Measurements from ENCODE around the gene SLC44A3. TPM values are rescaled to one million over a fixed set of nuclear protein-coding genes. Genes with fewer than 3 reads are reported as not detected.

SLC44A3 gene
- total and polyA plus RNA-seq, 2 of the 13 experiments (the other 11 are each of a cell fraction or from before 2014, with no cell fraction given), result 6.8 to 14.1 TPM

DNA sequence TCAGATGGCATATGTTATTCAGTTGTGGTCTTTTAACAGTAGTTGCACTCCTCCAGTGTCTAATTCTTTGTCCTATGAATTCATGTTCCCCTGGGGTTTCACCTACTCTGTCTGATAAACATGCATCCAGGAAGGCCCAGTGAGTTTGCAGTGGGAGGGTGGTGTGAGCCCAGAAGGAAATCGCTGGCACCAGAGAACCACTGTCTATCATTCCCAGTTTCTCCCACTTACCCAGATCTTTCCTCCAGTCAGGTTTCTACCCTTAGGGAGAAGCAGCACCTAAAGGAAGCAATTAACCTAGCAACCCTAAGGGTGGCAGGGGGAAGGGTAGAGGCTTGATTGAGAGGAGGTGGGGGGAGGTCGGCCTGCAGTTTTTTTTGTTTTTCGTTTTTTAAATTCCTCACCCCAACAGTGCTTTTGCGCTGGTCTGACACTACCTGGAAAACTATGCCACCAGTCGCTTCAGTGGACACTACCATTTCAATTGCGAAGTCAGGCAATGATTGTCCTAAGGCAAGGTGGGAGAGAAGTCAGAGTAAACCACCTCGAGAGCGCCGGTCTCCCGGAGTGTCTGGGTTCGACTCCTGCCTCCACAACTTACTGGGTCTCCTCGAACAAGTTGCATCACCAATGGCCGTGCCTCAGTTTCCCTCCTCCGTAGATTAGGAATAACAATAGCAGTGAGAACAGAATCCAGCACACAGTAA, 766 bp upstream of the SLC44A3 start (continued):
- TF ChIP-seq, protein P1, sequence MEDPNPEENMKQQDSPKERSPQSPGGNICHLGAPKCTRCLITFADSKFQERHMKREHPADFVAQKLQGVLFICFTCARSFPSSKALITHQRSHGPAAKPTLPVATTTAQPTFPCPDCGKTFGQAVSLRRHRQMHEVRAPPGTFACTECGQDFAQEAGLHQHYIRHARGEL (CRISPR knock-in tag; IDR thresholded peaks at IDR 0.05), result no peak
- TF ChIP-seq, protein P2, sequence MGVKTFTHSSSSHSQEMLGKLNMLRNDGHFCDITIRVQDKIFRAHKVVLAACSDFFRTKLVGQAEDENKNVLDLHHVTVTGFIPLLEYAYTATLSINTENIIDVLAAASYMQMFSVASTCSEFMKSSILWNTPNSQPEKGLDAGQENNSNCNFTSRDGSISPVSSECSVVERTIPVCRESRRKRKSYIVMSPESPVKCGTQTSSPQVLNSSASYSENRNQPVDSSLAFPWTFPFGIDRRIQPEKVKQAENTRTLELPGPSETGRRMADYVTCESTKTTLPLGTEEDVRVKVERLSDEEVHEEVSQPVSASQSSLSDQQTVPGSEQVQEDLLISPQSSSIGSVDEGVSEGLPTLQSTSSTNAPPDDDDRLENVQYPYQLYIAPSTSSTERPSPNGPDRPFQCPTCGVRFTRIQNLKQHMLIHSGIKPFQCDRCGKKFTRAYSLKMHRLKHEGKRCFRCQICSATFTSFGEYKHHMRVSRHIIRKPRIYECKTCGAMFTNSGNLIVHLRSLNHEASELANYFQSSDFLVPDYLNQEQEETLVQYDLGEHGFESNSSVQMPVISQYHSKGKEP (CRISPR knock-in tag; IDR thresholded peaks at IDR 0.05), result no peak
- no peak for TF ChIP-seq ZBTB7B (CRISPR knock-in tag; IDR thresholded peaks at IDR 0.05)
- TF ChIP-seq ZNF558 (CRISPR knock-in tag; IDR thresholded peaks at IDR 0.05; ENCODE audit: borderline replicate concordance), result 0 out of 2 replicates have a peak, but pooled peaks have one; percentile 43
- TF ChIP-seq NBN (conservative IDR thresholded peaks at IDR 0.05), result no peak
- 0 out of 2 replicates have a peak, but pooled peaks have one; percentile 6 for TF ChIP-seq HIVEP1 (CRISPR knock-in tag; IDR thresholded peaks at IDR 0.05)
- no peak for TF ChIP-seq ZNF160 (CRISPR knock-in tag; IDR thresholded peaks at IDR 0.05)
- TF ChIP-seq, protein P3, sequence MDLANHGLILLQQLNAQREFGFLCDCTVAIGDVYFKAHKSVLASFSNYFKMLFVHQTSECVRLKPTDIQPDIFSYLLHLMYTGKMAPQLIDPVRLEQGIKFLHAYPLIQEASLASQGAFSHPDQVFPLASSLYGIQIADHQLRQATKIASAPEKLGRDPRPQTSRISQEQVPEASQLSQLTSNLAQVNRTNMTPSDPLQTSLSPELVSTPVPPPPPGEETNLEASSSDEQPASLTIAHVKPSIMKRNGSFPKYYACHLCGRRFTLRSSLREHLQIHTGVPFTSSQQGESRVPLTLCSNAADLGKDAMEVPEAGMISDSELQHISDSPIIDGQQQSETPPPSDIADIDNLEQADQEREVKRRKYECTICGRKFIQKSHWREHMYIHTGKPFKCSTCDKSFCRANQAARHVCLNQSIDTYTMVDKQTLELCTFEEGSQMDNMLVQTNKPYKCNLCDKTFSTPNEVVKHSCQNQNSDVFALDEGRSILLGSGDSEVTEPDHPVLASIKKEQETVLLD (CRISPR knock-in tag; IDR thresholded peaks at IDR 0.05; ENCODE audit: low read depth), result no peak
- TF ChIP-seq, protein P4, sequence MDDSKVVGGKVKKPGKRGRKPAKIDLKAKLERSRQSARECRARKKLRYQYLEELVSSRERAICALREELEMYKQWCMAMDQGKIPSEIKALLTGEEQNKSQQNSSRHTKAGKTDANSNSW (CRISPR knock-in tag; IDR thresholded peaks at IDR 0.05; ENCODE audit: borderline replicate concordance), result no peak
- TF ChIP-seq ZMYM3 (CRISPR knock-in tag; IDR thresholded peaks at IDR 0.05), result peak; percentile 59; the same call in 1 of the 2 replicates
- 0 out of 2 replicates have a peak, but pooled peaks have one; percentile 8 for TF ChIP-seq ZNF788 (CRISPR knock-in tag; IDR thresholded peaks at IDR 0.05; ENCODE audit: borderline replicate concordance)
- TF ChIP-seq, protein P5, sequence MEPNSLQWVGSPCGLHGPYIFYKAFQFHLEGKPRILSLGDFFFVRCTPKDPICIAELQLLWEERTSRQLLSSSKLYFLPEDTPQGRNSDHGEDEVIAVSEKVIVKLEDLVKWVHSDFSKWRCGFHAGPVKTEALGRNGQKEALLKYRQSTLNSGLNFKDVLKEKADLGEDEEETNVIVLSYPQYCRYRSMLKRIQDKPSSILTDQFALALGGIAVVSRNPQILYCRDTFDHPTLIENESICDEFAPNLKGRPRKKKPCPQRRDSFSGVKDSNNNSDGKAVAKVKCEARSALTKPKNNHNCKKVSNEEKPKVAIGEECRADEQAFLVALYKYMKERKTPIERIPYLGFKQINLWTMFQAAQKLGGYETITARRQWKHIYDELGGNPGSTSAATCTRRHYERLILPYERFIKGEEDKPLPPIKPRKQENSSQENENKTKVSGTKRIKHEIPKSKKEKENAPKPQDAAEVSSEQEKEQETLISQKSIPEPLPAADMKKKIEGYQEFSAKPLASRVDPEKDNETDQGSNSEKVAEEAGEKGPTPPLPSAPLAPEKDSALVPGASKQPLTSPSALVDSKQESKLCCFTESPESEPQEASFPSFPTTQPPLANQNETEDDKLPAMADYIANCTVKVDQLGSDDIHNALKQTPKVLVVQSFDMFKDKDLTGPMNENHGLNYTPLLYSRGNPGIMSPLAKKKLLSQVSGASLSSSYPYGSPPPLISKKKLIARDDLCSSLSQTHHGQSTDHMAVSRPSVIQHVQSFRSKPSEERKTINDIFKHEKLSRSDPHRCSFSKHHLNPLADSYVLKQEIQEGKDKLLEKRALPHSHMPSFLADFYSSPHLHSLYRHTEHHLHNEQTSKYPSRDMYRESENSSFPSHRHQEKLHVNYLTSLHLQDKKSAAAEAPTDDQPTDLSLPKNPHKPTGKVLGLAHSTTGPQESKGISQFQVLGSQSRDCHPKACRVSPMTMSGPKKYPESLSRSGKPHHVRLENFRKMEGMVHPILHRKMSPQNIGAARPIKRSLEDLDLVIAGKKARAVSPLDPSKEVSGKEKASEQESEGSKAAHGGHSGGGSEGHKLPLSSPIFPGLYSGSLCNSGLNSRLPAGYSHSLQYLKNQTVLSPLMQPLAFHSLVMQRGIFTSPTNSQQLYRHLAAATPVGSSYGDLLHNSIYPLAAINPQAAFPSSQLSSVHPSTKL (CRISPR knock-in tag; IDR thresholded peaks at IDR 0.05), result no peak
- TF ChIP-seq, protein P6, sequence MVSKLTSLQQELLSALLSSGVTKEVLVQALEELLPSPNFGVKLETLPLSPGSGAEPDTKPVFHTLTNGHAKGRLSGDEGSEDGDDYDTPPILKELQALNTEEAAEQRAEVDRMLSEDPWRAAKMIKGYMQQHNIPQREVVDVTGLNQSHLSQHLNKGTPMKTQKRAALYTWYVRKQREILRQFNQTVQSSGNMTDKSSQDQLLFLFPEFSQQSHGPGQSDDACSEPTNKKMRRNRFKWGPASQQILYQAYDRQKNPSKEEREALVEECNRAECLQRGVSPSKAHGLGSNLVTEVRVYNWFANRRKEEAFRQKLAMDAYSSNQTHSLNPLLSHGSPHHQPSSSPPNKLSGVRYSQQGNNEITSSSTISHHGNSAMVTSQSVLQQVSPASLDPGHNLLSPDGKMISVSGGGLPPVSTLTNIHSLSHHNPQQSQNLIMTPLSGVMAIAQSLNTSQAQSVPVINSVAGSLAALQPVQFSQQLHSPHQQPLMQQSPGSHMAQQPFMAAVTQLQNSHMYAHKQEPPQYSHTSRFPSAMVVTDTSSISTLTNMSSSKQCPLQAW (CRISPR knock-in tag; IDR thresholded peaks at IDR 0.05), result peak; percentile 18; the same call in 1 of the 2 replicates

Data from HepG2 (cell line).